Tibial nerve (tissue), 4 donors: Measurements from ENCODE around the gene HILPDA. TPM values are rescaled to one million over a fixed set of nuclear protein-coding genes. Genes with fewer than 3 reads are reported as not detected.
"Not testable (repeated sequence)": the region's sequence is repeated elsewhere in the genome, so short reads cannot be mapped to it uniquely, and the experiment has no call there.

Experiments
- DNase-seq, 2 donors: peaks; one replicate each; pipeline ENCODE4 v3.0.0-alpha.2; 2019; ENCODE audit warnings: low spot score in 2 of 2
- H3K27ac ChIP-seq, 4 donors: fragments of 200-600 bp; sonication (generic) in 3 of 4; one replicate each; pipeline ENCODE4 v1.5.1; 2017 to 2019; ENCODE audit warnings: mild to moderate bottlenecking in 1 of 4
- H3K27me3 ChIP-seq, 2 donors: fragments of 200-600 bp; sonication (generic) in 1 of 2; one replicate each; pipeline versions ENCODE4 v1.5.1 to v1.6.0; 2017 to 2019
- H3K36me3 ChIP-seq, 3 donors: fragments of 200-600 bp; sonication (generic); one replicate each; pipeline ENCODE4 v1.5.1; 2018 to 2019
- H3K4me1 ChIP-seq, 4 donors: fragments of 200-600 bp; sonication (generic) in 3 of 4; one replicate each; pipeline ENCODE4 v1.5.1; 2017 to 2019
- H3K4me3 ChIP-seq, 4 donors: fragments of 200-600 bp; sonication (generic) in 3 of 4; one replicate each; pipeline ENCODE4 v1.5.1; 2017 to 2019; ENCODE audit warnings: mild to moderate bottlenecking in 1 of 4, moderate library complexity in 1 of 4
- H3K9me3 ChIP-seq, 4 donors: fragments of 200-600 bp; sonication (generic) in 3 of 4; one replicate each; pipeline ENCODE4 v1.5.1; 2017 to 2019
- EP300 ChIP-seq, 2 donors: sonication (generic); formaldehyde crosslinking; IDR thresholded peaks; one replicate each; pipeline ENCODE4 v1.6.1; 2017; ENCODE audit warnings: antibody characterized with exemption in 2 of 2, mild to moderate bottlenecking in 1 of 2
- POLR2A ChIP-seq, 2 donors: fragments of 450-650 bp; IDR thresholded peaks; one replicate each; pipeline ENCODE4 v1.6.1; 2017; ENCODE audit warnings: antibody characterized with exemption in 2 of 2, mild to moderate bottlenecking in 2 of 2, moderate library complexity in 2 of 2
- WGBS, 2 donors: methylation state at CpG; one replicate each; pipeline ENCODE4 v1.1.5; 2018; 5-methylcytosine and 5-hydroxymethylcytosine counted together
- total RNA-seq, 4 donors: library from RNA; depleted of rRNA; stranded (reverse); fragments of >200 nt; gene quantifications; one replicate each; pipeline ENCODE4 v1.1.0, GENCODE V29; 2016
- TF ChIP-seq, protein P1 (sequence below), 5 experiments: fragments of 200-600 bp in 3 of 5; fragments of 450-650 bp in 2 of 5; sonication (generic) in 3 of 5; IDR thresholded peaks; one replicate each; pipeline ENCODE4 v1.5.1; 2016 to 2019; ENCODE audit warnings: antibody characterized with exemption in 5 of 5, mild to moderate bottlenecking in 3 of 5, moderate library complexity in 2 of 5

Gene HILPDA
- total RNA-seq, 4 donors from 2014 or later: 32.4 to 64.2 (median 38.3) TPM

- 43 to 47% methylated on average over 24 of the region's 25 CpGs for WGBS, 2 donors
- H3K36me3 ChIP-seq: peaks cover 0 to 7% (median 0%) of the 10 kb centered on the region in 3 donors
- peak overlapping the region; percentile 82 to 95 (median 94) for H3K27ac ChIP-seq
- H3K4me3 ChIP-seq: peak overlapping the region; percentile 73 to 96 (median 88)
- no peaks in the 10 kb centered on the region for H3K9me3 ChIP-seq
- DNase-seq: no peak
- H3K27me3 ChIP-seq: no peaks in the 10 kb centered on the region
- TF ChIP-seq, protein P1, sequence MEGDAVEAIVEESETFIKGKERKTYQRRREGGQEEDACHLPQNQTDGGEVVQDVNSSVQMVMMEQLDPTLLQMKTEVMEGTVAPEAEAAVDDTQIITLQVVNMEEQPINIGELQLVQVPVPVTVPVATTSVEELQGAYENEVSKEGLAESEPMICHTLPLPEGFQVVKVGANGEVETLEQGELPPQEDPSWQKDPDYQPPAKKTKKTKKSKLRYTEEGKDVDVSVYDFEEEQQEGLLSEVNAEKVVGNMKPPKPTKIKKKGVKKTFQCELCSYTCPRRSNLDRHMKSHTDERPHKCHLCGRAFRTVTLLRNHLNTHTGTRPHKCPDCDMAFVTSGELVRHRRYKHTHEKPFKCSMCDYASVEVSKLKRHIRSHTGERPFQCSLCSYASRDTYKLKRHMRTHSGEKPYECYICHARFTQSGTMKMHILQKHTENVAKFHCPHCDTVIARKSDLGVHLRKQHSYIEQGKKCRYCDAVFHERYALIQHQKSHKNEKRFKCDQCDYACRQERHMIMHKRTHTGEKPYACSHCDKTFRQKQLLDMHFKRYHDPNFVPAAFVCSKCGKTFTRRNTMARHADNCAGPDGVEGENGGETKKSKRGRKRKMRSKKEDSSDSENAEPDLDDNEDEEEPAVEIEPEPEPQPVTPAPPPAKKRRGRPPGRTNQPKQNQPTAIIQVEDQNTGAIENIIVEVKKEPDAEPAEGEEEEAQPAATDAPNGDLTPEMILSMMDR (IDR thresholded peaks at IDR 0.05): no peak
- no peak for TF ChIP-seq POLR2A (IDR thresholded peaks at IDR 0.05)
- TF ChIP-seq EP300 (IDR thresholded peaks at IDR 0.05): no peak
- peaks cover 0 to 69% (median 23%) of the 10 kb centered on the region in 4 donors for H3K4me1 ChIP-seq
Observed at GRCh38 chr7:128454808-128455542, 703 bp upstream of the HILPDA start.

DNA sequence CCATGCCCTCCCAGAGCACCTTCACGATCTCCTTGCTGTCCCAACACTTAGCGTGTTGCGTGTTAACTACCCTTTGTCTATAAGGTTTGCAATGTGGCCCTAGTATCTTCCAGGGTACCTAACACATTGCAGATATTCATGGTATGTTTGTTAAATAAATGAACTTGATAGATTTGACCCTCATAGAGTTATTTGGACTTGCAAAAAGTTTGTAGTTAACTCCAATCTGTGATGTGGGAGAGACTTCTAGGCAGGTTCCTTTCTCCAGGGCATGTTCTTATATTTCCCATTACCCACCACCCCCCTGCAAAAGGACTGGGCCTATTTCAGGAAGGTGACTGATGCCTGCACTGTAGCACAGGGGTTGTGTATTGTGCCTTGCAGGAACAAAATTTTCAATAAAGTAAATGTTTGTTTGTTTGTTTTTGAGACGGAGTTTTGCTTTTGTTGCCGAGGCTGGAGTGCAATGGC lies 612 bp downstream of the HILPDA start:
- no peak for DNase-seq
- WGBS, 2 donors: 8 to 15% methylated on average over 5 of the region's 5 CpGs

DNA sequence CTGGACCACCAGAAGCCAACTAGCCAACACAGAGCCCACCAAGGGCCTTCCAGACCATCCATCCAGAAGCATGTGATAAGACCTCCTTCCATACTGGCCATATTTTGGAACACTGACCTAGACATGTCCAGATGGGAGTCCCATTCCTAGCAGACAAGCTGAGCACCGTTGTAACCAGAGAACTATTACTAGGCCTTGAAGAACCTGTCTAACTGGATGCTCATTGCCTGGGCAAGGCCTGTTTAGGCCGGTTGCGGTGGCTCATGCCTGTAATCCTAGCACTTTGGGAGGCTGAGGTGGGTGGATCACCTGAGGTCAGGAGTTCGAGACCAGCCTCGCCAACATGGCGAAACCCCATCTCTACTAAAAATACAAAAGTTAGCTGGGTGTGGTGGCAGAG lies 1.7 kb downstream of the HILPDA start:
- Histone ChIP-seq H3K4me3 (peak overlapping the region in 2 of 4 donors; percentile 25 to 92), H3K27ac (peak overlapping the region in 2 of 4 donors; percentile 94 to 95), H3K4me1 (peaks cover 0 to 72% (median 23%) of the 10 kb centered on the region in 4 donors)
- WGBS, 2 donors: 91 to 93% methylated on average over 6 of the region's 6 CpGs
- not testable (repeated sequence) for H3K9me3 ChIP-seq, H3K36me3 ChIP-seq, DNase-seq, H3K27me3 ChIP-seq

More for the DNA sequence above, 612 bp downstream of the HILPDA start:
- peak overlapping the region; percentile 82 to 95 (median 94) for H3K27ac ChIP-seq
- H3K4me1 ChIP-seq: peaks cover 0 to 73% (median 23%) of the 10 kb centered on the region in 4 donors
- H3K27me3 ChIP-seq: no peaks in the 10 kb centered on the region
- TF ChIP-seq, protein P1 (IDR thresholded peaks at IDR 0.05): no peak
- TF ChIP-seq POLR2A (IDR thresholded peaks at IDR 0.05) (no peak), EP300 (IDR thresholded peaks at IDR 0.05) (no peak)
- H3K36me3 ChIP-seq: peaks cover 0 to 7% (median 0%) of the 10 kb centered on the region in 3 donors
- peak overlapping the region; percentile 73 to 96 (median 88) for H3K4me3 ChIP-seq
- no peaks in the 10 kb centered on the region for H3K9me3 ChIP-seq

DNA sequence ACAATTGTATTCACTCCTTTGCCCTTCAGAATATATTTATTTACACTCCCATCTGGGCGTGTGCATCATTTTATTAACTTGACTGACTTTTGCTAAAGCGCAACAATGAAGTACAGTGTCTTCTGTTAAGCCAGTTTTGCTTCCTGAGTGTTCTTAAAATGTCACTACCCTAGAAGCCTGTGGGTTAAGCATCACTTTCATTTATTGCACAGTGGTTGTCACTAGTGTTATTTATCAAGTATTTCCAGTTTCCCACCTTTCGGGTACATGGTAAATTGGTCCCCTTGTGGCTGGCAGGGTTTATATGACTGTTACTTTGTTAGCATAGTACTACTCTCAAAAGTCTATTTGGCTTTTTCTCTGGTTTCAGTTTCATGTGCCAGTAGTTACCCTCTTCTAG lies 3.3 kb downstream of the HILPDA start:
- H3K4me1 ChIP-seq: peaks cover 0 to 64% (median 20%) of the 10 kb centered on the region in 4 donors
- DNase-seq: no peak
- WGBS, 2 donors: 41 to 50% methylated on average over 3 of the region's 3 CpGs
- H3K36me3 ChIP-seq: peaks cover 0 to 13% (median 0%) of the 10 kb centered on the region in 3 donors
- no peaks in the 10 kb centered on the region for H3K9me3 ChIP-seq
- H3K27me3 ChIP-seq: no peaks in the 10 kb centered on the region
- peak overlapping the region in 2 of 4 donors; percentile 56 to 94 for H3K27ac ChIP-seq
- H3K4me3 ChIP-seq: no peak overlapping the region
- TF ChIP-seq, protein P1 (IDR thresholded peaks at IDR 0.05): no peak
- TF ChIP-seq EP300 (IDR thresholded peaks at IDR 0.05): no peak
- no peak for TF ChIP-seq POLR2A (IDR thresholded peaks at IDR 0.05)

DNA sequence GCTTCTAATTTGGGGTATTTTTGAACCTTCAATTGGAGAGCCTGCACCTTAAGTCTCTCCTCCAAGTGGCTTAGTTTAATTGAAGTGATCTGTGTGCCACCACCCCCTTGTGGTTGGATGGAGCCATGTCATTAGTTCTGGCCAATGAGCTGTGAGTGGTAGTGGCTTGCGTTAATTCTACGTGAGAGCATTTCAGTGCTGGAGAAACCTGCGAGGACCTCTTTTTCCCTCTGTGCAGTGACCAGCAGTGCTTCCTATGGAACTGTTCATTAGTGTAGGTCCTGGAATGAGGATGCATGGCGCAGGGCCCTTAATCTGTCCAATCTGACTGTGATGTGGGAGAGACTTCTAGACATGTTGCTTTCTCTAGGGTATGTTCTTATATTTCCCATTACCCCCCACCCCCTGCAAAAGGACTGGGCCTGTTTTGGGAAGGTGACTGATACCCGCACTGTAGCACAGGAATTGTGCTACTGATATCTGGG lies 3.8 kb downstream of the HILPDA start:
- no peaks in the 10 kb centered on the region for H3K9me3 ChIP-seq
- H3K27ac ChIP-seq: peak overlapping the region in 2 of 4 donors; percentile 56 to 94
- TF ChIP-seq, protein P1 (IDR thresholded peaks at IDR 0.05): peak; percentile 75 to 90 (median 88)
- TF ChIP-seq EP300 (IDR thresholded peaks at IDR 0.05): no peak
- no peak for TF ChIP-seq POLR2A (IDR thresholded peaks at IDR 0.05)
- no peaks in the 10 kb centered on the region for H3K27me3 ChIP-seq
- peaks cover 0 to 13% (median 0%) of the 10 kb centered on the region in 3 donors for H3K36me3 ChIP-seq
- peak; percentile 60 to 80 for DNase-seq
- H3K4me3 ChIP-seq: no peak overlapping the region
- H3K4me1 ChIP-seq: peaks cover 0 to 60% (median 19%) of the 10 kb centered on the region in 4 donors
- 43 to 49% methylated on average over 5 of the region's 5 CpGs for WGBS, 2 donors
